Erythroblast (primary cell): ENCODE data around the gene TCF12.

ENCODE experiments used
- DNase-seq, 2 experiments: peaks; one replicate each; lab custom pipeline; 2025; lab: John Stamatoyannopoulos, UW
- GATA1 ChIP-seq: IDR thresholded peaks from 2 replicates; pipeline ENCODE4 v1.6.1; 2011; ENCODE audit warnings: low read depth, mild to moderate bottlenecking, control low read depth, low read length, moderate library complexity
- POLR2A ChIP-seq: IDR thresholded peaks from 2 replicates; pipeline ENCODE4 v1.6.1; 2011; ENCODE audit warnings: mild to moderate bottlenecking, low read length

Gene TCF12

GRCh38 chr15:57251308-57251707 is 332.9 kb downstream of the TCF12 start:
- DNase-seq: no peak
- no peak for TF ChIP-seq GATA1

- DNase-seq: no peak
- TF ChIP-seq GATA1 (no peak), POLR2A (no peak)
These were observed 333.5 kb downstream of the TCF12 start for GRCh38 chr15:57251941-57252340.

- TF ChIP-seq GATA1: no peak
- TF ChIP-seq POLR2A: no peak
These were observed 334.6 kb downstream of the TCF12 start for GRCh38 chr15:57253082-57253481.

GRCh38 chr15:57253500-57253899 is 335.1 kb downstream of the TCF12 start:
- DNase-seq: no peak
- TF ChIP-seq GATA1: no peak
- no peak for TF ChIP-seq POLR2A

More at GRCh38 chr15:57253082-57253481, 334.6 kb downstream of the TCF12 start:
- no peak for DNase-seq

GRCh38 chr15:57255751-57256341 is 337.4 kb downstream of the TCF12 start:
- TF ChIP-seq POLR2A: no peak
- TF ChIP-seq GATA1: no peak
- peak in 1 of 2 experiments; percentile 3 for DNase-seq

GRCh38 chr15:57256939-57257338 is 338.5 kb downstream of the TCF12 start:
- no peak for DNase-seq
- TF ChIP-seq POLR2A: no peak
- no peak for TF ChIP-seq GATA1

- no peak for DNase-seq
- TF ChIP-seq POLR2A: no peak
- no peak for TF ChIP-seq GATA1
These were observed 341.2 kb downstream of the TCF12 start for GRCh38 chr15:57259568-57260040.

GRCh38 chr15:57263520-57263919 is 345.1 kb downstream of the TCF12 start:
- DNase-seq: no peak
- TF ChIP-seq GATA1 (no peak), POLR2A (no peak)

GRCh38 chr15:57272771-57273357 is 354.4 kb downstream of the TCF12 start:
- DNase-seq: no peak
- TF ChIP-seq GATA1 (no peak), POLR2A (no peak)

- no peak for DNase-seq
These were observed 355.0 kb downstream of the TCF12 start for GRCh38 chr15:57273402-57273801.

GRCh38 chr15:57278439-57278838 is 360.0 kb downstream of the TCF12 start:
- DNase-seq: no peak
- TF ChIP-seq GATA1 (no peak), POLR2A (no peak)

More at GRCh38 chr15:57273402-57273801, 355.0 kb downstream of the TCF12 start:
- TF ChIP-seq GATA1 (no peak), POLR2A (no peak)

- DNase-seq: no peak
- TF ChIP-seq GATA1 (no peak), POLR2A (no peak)
These were observed 362.0 kb downstream of the TCF12 start for GRCh38 chr15:57280464-57280863.

- TF ChIP-seq GATA1 (no peak), POLR2A (no peak)
- DNase-seq: no peak
These were observed 362.9 kb downstream of the TCF12 start for GRCh38 chr15:57281321-57281720.

- no peak for TF ChIP-seq POLR2A
- no peak for DNase-seq
These were observed 364.2 kb downstream of the TCF12 start for GRCh38 chr15:57282686-57283085.
